HEK293T (cell line): ENCODE results near the gene ZFP30.

Experiments
- BHLHE40 ChIP-seq: fragments of 450-650 bp; IDR thresholded peaks from 2 replicates; pipeline ENCODE4 v1.6.1; 2016; ENCODE audit warnings: mild to moderate bottlenecking, moderate library complexity, borderline replicate concordance
- ELF4 ChIP-seq: fragments of 450-650 bp; IDR thresholded peaks from 2 replicates; pipeline ENCODE4 v1.6.1; 2017; ENCODE audit warnings: antibody characterized with exemption
- L3MBTL2 ChIP-seq: fragments of 450-650 bp; conservative IDR thresholded peaks from 2 replicates; pipeline ENCODE4 v1.6.1; 2016; ENCODE audit warnings: mild to moderate bottlenecking
- SP1 ChIP-seq: fragments of 450-650 bp; IDR thresholded peaks from 2 replicates; pipeline ENCODE4 v1.6.1; 2017
- SUZ12 ChIP-seq: fragments of 450-650 bp; IDR thresholded peaks from 2 replicates; pipeline ENCODE4 v1.6.1; 2016; ENCODE audit warnings: mild to moderate bottlenecking

DNA sequence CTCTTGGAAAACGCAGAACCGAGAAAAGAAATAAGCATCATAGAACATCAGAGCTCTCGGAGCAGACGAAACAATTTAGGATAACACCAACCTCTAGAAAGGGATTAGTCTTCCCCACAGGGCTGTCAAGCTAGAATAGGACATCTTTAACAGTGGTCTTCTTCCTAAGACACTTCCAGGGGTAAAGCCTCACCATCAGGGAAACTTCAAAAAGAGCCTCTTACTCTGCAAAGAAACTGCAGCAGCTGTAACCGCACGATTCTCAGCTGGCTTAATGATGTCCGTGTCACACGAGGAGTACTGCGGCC lies 61.3 kb downstream of the ZFP30 start:
- TF ChIP-seq BHLHE40 (no peak), ELF4 (no peak), L3MBTL2 (no peak), SP1 (no peak), SUZ12 (no peak)
